ENCODE measurements around the gene TNFAIP2.

- TF ChIP-seq, protein P1, sequence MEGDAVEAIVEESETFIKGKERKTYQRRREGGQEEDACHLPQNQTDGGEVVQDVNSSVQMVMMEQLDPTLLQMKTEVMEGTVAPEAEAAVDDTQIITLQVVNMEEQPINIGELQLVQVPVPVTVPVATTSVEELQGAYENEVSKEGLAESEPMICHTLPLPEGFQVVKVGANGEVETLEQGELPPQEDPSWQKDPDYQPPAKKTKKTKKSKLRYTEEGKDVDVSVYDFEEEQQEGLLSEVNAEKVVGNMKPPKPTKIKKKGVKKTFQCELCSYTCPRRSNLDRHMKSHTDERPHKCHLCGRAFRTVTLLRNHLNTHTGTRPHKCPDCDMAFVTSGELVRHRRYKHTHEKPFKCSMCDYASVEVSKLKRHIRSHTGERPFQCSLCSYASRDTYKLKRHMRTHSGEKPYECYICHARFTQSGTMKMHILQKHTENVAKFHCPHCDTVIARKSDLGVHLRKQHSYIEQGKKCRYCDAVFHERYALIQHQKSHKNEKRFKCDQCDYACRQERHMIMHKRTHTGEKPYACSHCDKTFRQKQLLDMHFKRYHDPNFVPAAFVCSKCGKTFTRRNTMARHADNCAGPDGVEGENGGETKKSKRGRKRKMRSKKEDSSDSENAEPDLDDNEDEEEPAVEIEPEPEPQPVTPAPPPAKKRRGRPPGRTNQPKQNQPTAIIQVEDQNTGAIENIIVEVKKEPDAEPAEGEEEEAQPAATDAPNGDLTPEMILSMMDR (IDR thresholded peaks at IDR 0.05) = no peak
- no peak for TF ChIP-seq POLR2A (IDR thresholded peaks at IDR 0.05)
- TF ChIP-seq EP300 (IDR thresholded peaks at IDR 0.05; ENCODE audit: low read depth) = no peak
- no peak for TF ChIP-seq POLR2AphosphoS5 (IDR thresholded peaks at IDR 0.05)
Observed at GRCh38 chr14:103143506-103143905, 20.2 kb downstream of the TNFAIP2 start.

All from transverse colon (tissue), 4 donors.